Cardiac muscle cell (in vitro differentiated cells and primary cell): ENCODE results near the gene KIF3B. TPM values are rescaled to one million over a fixed set of nuclear protein-coding genes. Genes with fewer than 3 reads are reported as not detected.

Experiments used
- DNase-seq, 2 donors: peaks; one replicate each; pipeline versions ENCODE4 v3.0.0 to v3.0.0-alpha.2; 2010 to 2017; ENCODE audit warnings: low read depth in 1 of 2, low spot score in 1 of 2
- H3K27ac ChIP-seq: fragments of 200-600 bp; sonication (generic); 2 replicates; pipeline ENCODE4 v1.5.1; 2016
- H3K27me3 ChIP-seq: fragments of 200-600 bp; sonication (generic); 2 replicates; pipeline ENCODE4 v1.6.0; 2016; ENCODE audit warnings: control low read depth
- H3K36me3 ChIP-seq: fragments of 200-600 bp; sonication (generic); 2 replicates; pipeline ENCODE4 v1.5.1; 2016; ENCODE audit warnings: control low read depth
- H3K4me1 ChIP-seq: fragments of 200-600 bp; sonication (generic); 2 replicates; pipeline ENCODE4 v1.8.1; 2017; ENCODE audit warnings: low read depth, mild to moderate bottlenecking, mixed run types
- H3K4me3 ChIP-seq: fragments of 200-600 bp; sonication (generic); 2 replicates; pipeline ENCODE4 v1.5.1; 2016; ENCODE audit warnings: mild to moderate bottlenecking
- H3K9me3 ChIP-seq: fragments of 200-600 bp; sonication (generic); 2 replicates; pipeline ENCODE4 v1.5.1; 2017; ENCODE audit warnings: low read depth, mild to moderate bottlenecking, control low read depth
- CTCF ChIP-seq: IDR thresholded peaks from 2 replicates; pipeline ENCODE4 v1.5.1; 2012; ENCODE audit warnings: low read depth, mild to moderate bottlenecking, low read length
- polyA plus RNA-seq: library from polyadenylated mRNA; unstranded; fragments of >200 nt; fragmentation: Nextera tagmentation; extraction: Ambion mirVana; gene quantifications from 2 replicates; pipeline ENCODE4 v1.2.1, GENCODE V29; 2016
- total RNA-seq: library from RNA; depleted of rRNA; stranded (reverse); fragments of >200 nt; gene quantifications from 2 replicates; pipeline ENCODE4 v1.2.3, GENCODE V29; 2016

Gene KIF3B
- total and polyA plus RNA-seq, 2 experiments from 2014 or later = 6.2 to 13.2 TPM

- Histone ChIP-seq H3K4me3 (no peak overlapping the region), H3K36me3 (no peaks in the 10 kb centered on the region), H3K27me3 (no peaks in the 10 kb centered on the region), H3K27ac (no peak overlapping the region), H3K9me3 (no peaks in the 10 kb centered on the region), H3K4me1 (peaks cover 6% of the 10 kb centered on the region)
- no peak for TF ChIP-seq CTCF
- no peak for DNase-seq
Measured at GRCh38 chr20:32300647-32301046, 23.2 kb downstream of the KIF3B start.

- no peaks in the 10 kb centered on the region for H3K36me3 ChIP-seq
- peaks cover 3% of the 10 kb centered on the region for H3K4me1 ChIP-seq
- H3K4me3 ChIP-seq = no peak overlapping the region
- no peaks in the 10 kb centered on the region for H3K9me3 ChIP-seq
- no peaks in the 10 kb centered on the region for H3K27me3 ChIP-seq
- no peak for TF ChIP-seq CTCF
- no peak overlapping the region for H3K27ac ChIP-seq
- no peak for DNase-seq
Measured at GRCh38 chr20:32301719-32302506, 24.5 kb downstream of the KIF3B start.

- TF ChIP-seq CTCF = no peak
Measured at GRCh38 chr20:32302507-32302872, 25.0 kb downstream of the KIF3B start.

GRCh38 chr20:32304131-32304746 is 26.8 kb downstream of the KIF3B start:
- Histone ChIP-seq H3K9me3 (no peaks in the 10 kb centered on the region), H3K27ac (no peak overlapping the region)

More at GRCh38 chr20:32302507-32302872, 25.0 kb downstream of the KIF3B start:
- peak in 1 of 2 donors; percentile 6 for DNase-seq
- no peaks in the 10 kb centered on the region for H3K36me3 ChIP-seq
- peaks cover 3% of the 10 kb centered on the region for H3K4me1 ChIP-seq
- H3K27me3 ChIP-seq = no peaks in the 10 kb centered on the region
- H3K27ac ChIP-seq = no peak overlapping the region
- no peak overlapping the region for H3K4me3 ChIP-seq
- H3K9me3 ChIP-seq = no peaks in the 10 kb centered on the region

More at GRCh38 chr20:32304131-32304746, 26.8 kb downstream of the KIF3B start:
- Histone ChIP-seq H3K36me3 (no peaks in the 10 kb centered on the region), H3K4me1 (peaks cover 3% of the 10 kb centered on the region), H3K27me3 (no peaks in the 10 kb centered on the region), H3K4me3 (no peak overlapping the region)
- no peak for DNase-seq
- no peak for TF ChIP-seq CTCF
